H9 (cell line): ENCODE measurements around the gene CEACAM6. TPM values are rescaled to one million over a fixed set of nuclear protein-coding genes. Genes with fewer than 3 reads are reported as not detected.

Experiments
- DNase-seq: peaks from one replicate; pipeline ENCODE4 v3.0.0-alpha.2; 2017
- H2AFZ ChIP-seq: one replicate; pipeline ENCODE4 v1.6.1; 2013; ENCODE audit warnings: mild to moderate bottlenecking, low read length, control low read depth, moderate library complexity
- H2AK5ac ChIP-seq: 2 replicates; pipeline ENCODE4 v1.6.1; 2013; ENCODE audit warnings: low read length, control low read depth, mixed read lengths; ENCODE audit not compliant: insufficient read length
- H2BK120ac ChIP-seq: one replicate; pipeline ENCODE4 v1.6.1; 2013; ENCODE audit warnings: low read depth, mild to moderate bottlenecking, low read length, control low read depth, inconsistent platforms; ENCODE audit not compliant: poor library complexity, severe bottlenecking
- H2BK12ac ChIP-seq: 2 replicates; pipeline ENCODE4 v1.6.1; 2013; ENCODE audit warnings: low read length, control low read depth, mixed read lengths, low read depth; ENCODE audit not compliant: insufficient read length
- H2BK15ac ChIP-seq: 2 replicates; pipeline ENCODE4 v1.6.1; 2013; ENCODE audit warnings: low read depth, low read length, control low read depth
- H2BK20ac ChIP-seq: one replicate; pipeline ENCODE4 v1.6.1; 2013; ENCODE audit warnings: low read depth, mild to moderate bottlenecking, low read length, control low read depth, inconsistent platforms; ENCODE audit not compliant: poor library complexity, severe bottlenecking
- H2BK5ac ChIP-seq: 2 replicates; pipeline ENCODE4 v1.6.1; 2013; ENCODE audit warnings: low read length, control low read depth, mixed read lengths; ENCODE audit not compliant: insufficient read length
- H3K14ac ChIP-seq: 2 replicates; pipeline ENCODE4 v1.6.1; 2013; ENCODE audit warnings: low read length, control low read depth; ENCODE audit not compliant: insufficient read depth
- H3K18ac ChIP-seq: 2 replicates; pipeline ENCODE4 v1.6.1; 2013; ENCODE audit warnings: low read depth, mild to moderate bottlenecking, mixed read lengths, low read length, control low read depth; ENCODE audit not compliant: insufficient read length
- H3K23ac ChIP-seq: 2 replicates; pipeline ENCODE4 v1.6.1; 2013; ENCODE audit warnings: low read length, control low read depth, mixed read lengths, low read depth; ENCODE audit not compliant: insufficient read length
- H3K23me2 ChIP-seq: 2 replicates; pipeline ENCODE4 v1.6.1; 2013; ENCODE audit warnings: low read depth, mild to moderate bottlenecking, mixed read lengths, low read length, control low read depth; ENCODE audit not compliant: insufficient read length, poor library complexity, severe bottlenecking
- H3K27ac ChIP-seq: 2 replicates; pipeline ENCODE4 v1.5.1; 2013; ENCODE audit warnings: low read length, control low read depth, mixed read lengths, low read depth; ENCODE audit not compliant: insufficient read length
- H3K27me3 ChIP-seq: 2 replicates; pipeline ENCODE4 v1.6.1; 2013; ENCODE audit warnings: low read length, control low read depth, inconsistent platforms; ENCODE audit not compliant: insufficient read depth
- H3K4ac ChIP-seq: 2 replicates; pipeline ENCODE4 v1.6.1; 2013; ENCODE audit warnings: low read depth, mild to moderate bottlenecking, control low read depth, inconsistent platforms, low read length, moderate library complexity
- H3K4me1 ChIP-seq: 2 replicates; pipeline ENCODE4 v1.6.1; 2013; ENCODE audit warnings: low read length, control low read depth, inconsistent platforms; ENCODE audit not compliant: insufficient read depth
- H3K4me2 ChIP-seq: 2 replicates; pipeline ENCODE4 v1.6.1; 2013; ENCODE audit warnings: low read length, control low read depth, mixed read lengths; ENCODE audit not compliant: insufficient read length, insufficient read depth
- H3K56ac ChIP-seq: 2 replicates; pipeline ENCODE4 v1.6.1; 2013; ENCODE audit warnings: low read depth, mild to moderate bottlenecking, mixed read lengths, low read length, control low read depth; ENCODE audit not compliant: insufficient read length
- H3K79me1 ChIP-seq: 2 replicates; pipeline ENCODE4 v1.6.1; 2013; ENCODE audit warnings: low read depth, mild to moderate bottlenecking, moderate library complexity, low read length, control low read depth, inconsistent platforms; ENCODE audit not compliant: insufficient read depth, poor library complexity, severe bottlenecking
- H3K79me2 ChIP-seq: 2 replicates; pipeline ENCODE4 v1.6.1; 2013; ENCODE audit warnings: low read length, control low read depth, inconsistent platforms; ENCODE audit not compliant: insufficient read depth
- H3K9ac ChIP-seq: 2 replicates; pipeline ENCODE4 v1.6.1; 2013; ENCODE audit warnings: low read length, control low read depth, mixed read lengths; ENCODE audit not compliant: insufficient read length; ENCODE audit errors: extremely low read depth
- H3K9me3 ChIP-seq: one replicate; pipeline ENCODE4 v1.6.1; 2013; ENCODE audit warnings: low read depth, low read length, inconsistent platforms; ENCODE audit not compliant: control insufficient read depth
- H3T11ph ChIP-seq: one replicate; pipeline ENCODE4 v1.6.1; 2013; ENCODE audit warnings: mild to moderate bottlenecking, low read length, control low read depth, inconsistent platforms
- H4K20me1 ChIP-seq: one replicate; pipeline ENCODE4 v1.6.1; 2013; ENCODE audit not compliant: control insufficient read depth, insufficient read length, insufficient read depth
- H4K5ac ChIP-seq: 2 replicates; pipeline ENCODE4 v1.6.1; 2013; ENCODE audit warnings: low read depth, mild to moderate bottlenecking, mixed read lengths, low read length, control low read depth; ENCODE audit not compliant: insufficient read length
- H4K8ac ChIP-seq: replicated peaks from 2 replicates; pipeline ENCODE4 v1.6.1; 2013; ENCODE audit warnings: low read length, control low read depth, mixed read lengths, low read depth; ENCODE audit not compliant: insufficient read length
- H4K91ac ChIP-seq: 2 replicates; pipeline ENCODE4 v1.6.1; 2013; ENCODE audit warnings: low read depth, mild to moderate bottlenecking, moderate library complexity, mixed read lengths, low read length, control low read depth; ENCODE audit not compliant: insufficient read length
- H3K27ac Mint-ChIP-seq, 3 experiments: 2 replicates in 2 of 3; 3 replicates in 1 of 3; pipeline ENCODE4 v1.8.0; 2020 to 2021; ENCODE audit warnings: mixed read lengths in 3 of 3, mild to moderate bottlenecking in 1 of 3, moderate library complexity in 1 of 3
- H3K27me3 Mint-ChIP-seq: 2 replicates; pipeline ENCODE4 v1.8.0; 2021; ENCODE audit warnings: low read depth, mild to moderate bottlenecking, moderate library complexity, mixed read lengths
- H3K36me3 Mint-ChIP-seq, 3 experiments: 2 replicates in 2 of 3; 3 replicates in 1 of 3; pipeline ENCODE4 v1.8.0; 2020 to 2021; ENCODE audit warnings: low read depth in 3 of 3, mixed read lengths in 3 of 3; ENCODE audit not compliant: insufficient read depth in 1 of 3
- H3K4me1 Mint-ChIP-seq, 2 experiments: 2 replicates each; pipeline ENCODE4 v1.8.0; 2020; ENCODE audit warnings: mixed read lengths in 2 of 2
- H3K4me3 Mint-ChIP-seq, 2 experiments: 2 replicates in 1 of 2; 3 replicates in 1 of 2; pipeline ENCODE4 v1.8.0; 2020 to 2021; ENCODE audit warnings: mild to moderate bottlenecking in 2 of 2, mixed read lengths in 2 of 2, moderate library complexity in 1 of 2
- H3K9me3 Mint-ChIP-seq, 2 experiments: 2 replicates in 1 of 2; 3 replicates in 1 of 2; pipeline ENCODE4 v1.8.0; 2020; ENCODE audit warnings: mild to moderate bottlenecking in 2 of 2, mixed read lengths in 2 of 2, moderate library complexity in 1 of 2
- WGBS: extraction: QIAGEN DNeasy Blood & Tissue Kit; methylation state at CpG from one replicate; pipeline ENCODE4 v1.1.7; 2013; ENCODE audit warnings: missing lambda C conversion rate, low lambda C conversion rate, mixed read lengths; ENCODE audit not compliant: insufficient read length; ENCODE audit errors: extremely low coverage; 5-methylcytosine and 5-hydroxymethylcytosine counted together
- total RNA-seq: library from RNA; stranded (reverse); gene quantifications from 2 replicates; pipeline ENCODE4 v1.2.1, GENCODE V29; 2021
- TF ChIP-seq, protein P1 (sequence below): fragments of 200-600 bp; sonication (generic); conservative IDR thresholded peaks from 3 replicates; pipeline ENCODE4 v1.8.0; 2021; ENCODE audit warnings: antibody characterized with exemption, mild to moderate bottlenecking

The CEACAM6 gene
- total RNA-seq, 1 experiment from 2014 or later: not detected

GRCh38 chr19:41720103-41720502 lies 35.2 kb upstream of the CEACAM6 start:
- Histone ChIP-seq H3K79me2 (no peaks in the 10 kb centered on the region), H3T11ph (no peak overlapping the region), H3K4ac (no peak overlapping the region), H3K14ac (no peak overlapping the region), H2BK5ac (no peak overlapping the region), H2BK15ac (no peak overlapping the region), H4K8ac (no peak overlapping the region), H3K18ac (no peak overlapping the region), H3K9ac (no peak overlapping the region), H3K79me1 (no peaks in the 10 kb centered on the region), H2AFZ (no peak overlapping the region), H3K4me2 (no peak overlapping the region), H2BK12ac (no peak overlapping the region), H3K9me3 (peaks cover 38% of the 10 kb centered on the region), H3K27me3 (no peaks in the 10 kb centered on the region), H2BK20ac (no peak overlapping the region), H2AK5ac (no peak overlapping the region), H3K56ac (no peak overlapping the region), H3K23ac (no peak overlapping the region), H3K27ac (no peak overlapping the region), H2BK120ac (no peak overlapping the region), H3K23me2 (no peaks in the 10 kb centered on the region), H4K91ac (no peak overlapping the region), H4K20me1 (no peaks in the 10 kb centered on the region), H4K5ac (no peak overlapping the region), H3K4me1 (no peaks in the 10 kb centered on the region)
- no peaks in the 10 kb centered on the region for H3K4me1 Mint-ChIP-seq
- H3K9me3 Mint-ChIP-seq: peaks cover 82 to 91% of the 10 kb centered on the region in 2 experiments
- no peaks in the 10 kb centered on the region; the same call in none of the 2 replicates for H3K27me3 Mint-ChIP-seq
- no CpG with 5 or more reads among the region's 3 CpGs for WGBS
- no peak overlapping the region for H3K4me3 Mint-ChIP-seq
- no peak for DNase-seq
- TF ChIP-seq, protein P1, sequence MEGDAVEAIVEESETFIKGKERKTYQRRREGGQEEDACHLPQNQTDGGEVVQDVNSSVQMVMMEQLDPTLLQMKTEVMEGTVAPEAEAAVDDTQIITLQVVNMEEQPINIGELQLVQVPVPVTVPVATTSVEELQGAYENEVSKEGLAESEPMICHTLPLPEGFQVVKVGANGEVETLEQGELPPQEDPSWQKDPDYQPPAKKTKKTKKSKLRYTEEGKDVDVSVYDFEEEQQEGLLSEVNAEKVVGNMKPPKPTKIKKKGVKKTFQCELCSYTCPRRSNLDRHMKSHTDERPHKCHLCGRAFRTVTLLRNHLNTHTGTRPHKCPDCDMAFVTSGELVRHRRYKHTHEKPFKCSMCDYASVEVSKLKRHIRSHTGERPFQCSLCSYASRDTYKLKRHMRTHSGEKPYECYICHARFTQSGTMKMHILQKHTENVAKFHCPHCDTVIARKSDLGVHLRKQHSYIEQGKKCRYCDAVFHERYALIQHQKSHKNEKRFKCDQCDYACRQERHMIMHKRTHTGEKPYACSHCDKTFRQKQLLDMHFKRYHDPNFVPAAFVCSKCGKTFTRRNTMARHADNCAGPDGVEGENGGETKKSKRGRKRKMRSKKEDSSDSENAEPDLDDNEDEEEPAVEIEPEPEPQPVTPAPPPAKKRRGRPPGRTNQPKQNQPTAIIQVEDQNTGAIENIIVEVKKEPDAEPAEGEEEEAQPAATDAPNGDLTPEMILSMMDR: no peak
- peaks cover 0 to 28% (median 2%) of the 10 kb centered on the region in 3 experiments; a peak in 5 of 7 replicates for H3K36me3 Mint-ChIP-seq
- H3K27ac Mint-ChIP-seq: no peak overlapping the region
